Kidney glomerular epithelial cell (primary cell): Measurements from ENCODE around the gene DDA1.
"Not testable (repeated sequence)": the region's sequence is repeated elsewhere in the genome, so short reads cannot be mapped to it uniquely, and the experiment has no call there.

ENCODE experiments used
- DNase-seq: peaks from one replicate; lab custom pipeline; 2025; lab: John Stamatoyannopoulos, UW

Gene DDA1

DNA sequence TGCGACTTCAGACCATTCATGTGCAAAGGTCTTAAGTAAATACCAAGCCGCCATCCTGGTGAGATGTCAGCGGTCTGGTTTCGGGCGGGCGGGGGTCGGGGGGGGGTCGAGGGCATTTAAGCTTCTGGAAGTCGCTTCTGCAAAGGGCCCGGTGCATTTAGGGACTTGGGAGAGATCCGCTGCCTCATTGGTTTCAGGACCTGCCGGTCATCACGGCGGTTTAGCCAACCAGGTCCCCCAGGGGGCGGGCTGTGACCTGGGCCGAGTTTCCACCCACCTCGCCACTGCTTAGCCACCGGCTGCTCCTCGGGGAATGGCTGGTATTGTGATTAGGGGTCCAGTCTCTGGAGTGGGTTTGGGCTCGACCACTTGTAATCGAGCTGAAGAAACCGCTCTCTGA lies 19.9 kb upstream of the DDA1 start:
- peak; percentile 37 for DNase-seq

- peak; percentile 63 for DNase-seq
Observed at GRCh38 chr19:17292301-17293074, 16.9 kb upstream of the DDA1 start.

DNA sequence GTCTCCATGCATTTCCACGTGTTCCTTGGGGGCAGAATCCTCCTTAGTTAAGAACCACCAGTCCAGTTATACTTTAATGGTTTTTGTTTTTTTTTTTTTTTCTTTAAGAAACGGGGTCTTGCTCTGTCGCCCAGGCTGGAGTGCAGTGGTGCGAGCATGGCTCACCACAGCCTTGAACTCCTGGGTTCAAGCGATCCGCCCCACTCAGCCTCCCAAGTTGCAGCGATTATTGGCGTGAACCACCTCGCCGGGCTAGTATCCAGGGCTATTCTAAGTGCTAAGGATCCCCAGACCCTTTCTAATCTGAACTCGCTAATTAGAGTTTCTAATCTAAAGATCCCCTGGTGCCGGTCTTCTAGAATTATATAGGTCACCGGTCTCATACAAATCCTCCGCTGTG lies 15.8 kb upstream of the DDA1 start:
- no peak for DNase-seq

GRCh38 chr19:17294051-17294891 lies 15.1 kb upstream of the DDA1 start:
- no peak for DNase-seq

DNA sequence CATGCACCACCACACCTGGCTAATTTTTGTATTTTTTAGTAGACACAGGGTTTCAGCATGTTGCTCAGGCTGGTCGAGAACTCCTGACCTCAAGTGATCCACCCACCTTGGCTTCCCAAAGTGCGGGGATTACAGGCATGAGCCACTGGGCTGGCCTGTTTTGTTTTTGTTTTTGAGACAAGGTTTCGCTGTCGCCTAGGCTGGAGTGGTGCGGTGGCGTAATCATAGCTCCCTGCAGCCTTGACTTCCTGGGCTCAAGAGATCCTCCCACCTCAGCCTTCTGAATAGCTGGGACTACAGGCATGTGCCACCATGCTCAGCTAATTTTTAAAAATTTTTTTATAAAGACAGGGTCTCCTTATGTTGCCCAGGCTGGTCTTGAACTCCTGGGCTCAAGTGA lies 13.8 kb upstream of the DDA1 start:
- not testable (repeated sequence) for DNase-seq

DNA sequence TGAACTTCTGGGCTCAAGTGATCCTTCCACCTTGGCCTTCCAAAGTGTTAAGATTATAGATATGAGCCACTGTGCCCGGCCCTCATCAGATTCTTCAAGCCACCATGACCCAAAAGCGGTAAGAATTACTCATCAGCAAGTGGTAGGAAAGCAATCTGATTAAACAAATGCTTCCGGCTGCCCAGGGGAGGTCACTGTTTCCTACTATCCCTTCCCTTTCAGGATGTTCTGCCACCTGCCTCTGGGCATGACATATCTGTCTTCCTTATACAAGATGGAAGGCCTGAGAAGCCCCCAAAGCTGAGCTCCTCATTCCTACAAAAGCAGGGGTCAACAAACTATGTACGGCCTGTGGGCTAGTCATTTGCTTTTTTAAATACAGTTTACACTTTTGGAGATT lies 13.1 kb upstream of the DDA1 start:
- peak; percentile 59 for DNase-seq

GRCh38 chr19:17296976-17297375 lies 12.4 kb upstream of the DDA1 start:
- no peak for DNase-seq

DNA sequence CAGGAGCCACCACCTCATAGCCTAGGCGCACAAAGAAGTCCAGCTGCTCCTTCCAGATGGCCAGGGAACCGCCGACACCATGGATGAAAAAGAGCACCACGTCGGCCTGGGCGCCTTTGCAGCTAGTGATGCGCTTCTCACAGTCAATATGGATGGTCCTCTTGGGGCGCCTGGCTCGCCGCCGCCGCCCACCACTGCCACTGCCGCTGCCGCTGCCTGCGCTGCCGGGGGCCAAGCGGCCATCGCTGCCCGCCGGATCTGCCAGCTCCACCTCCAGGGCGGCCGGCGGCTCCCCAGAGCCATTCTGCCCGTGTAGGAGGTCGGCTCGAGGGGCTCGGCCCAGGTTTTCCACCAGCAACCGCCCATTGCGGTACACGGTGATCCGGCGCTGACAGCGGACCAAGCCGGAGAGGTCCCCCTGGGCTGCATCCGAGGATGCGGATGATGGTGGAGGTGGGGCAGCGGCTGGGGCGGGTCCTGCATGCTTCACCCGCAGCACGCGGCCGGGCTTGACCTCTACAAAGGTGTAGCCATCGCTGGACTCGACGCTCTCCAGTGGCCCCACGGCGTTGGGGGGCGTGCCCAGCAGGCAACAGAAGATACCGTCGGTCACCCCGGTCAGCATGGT lies 8.3 kb upstream of the DDA1 start:
- no peak for DNase-seq

DNA sequence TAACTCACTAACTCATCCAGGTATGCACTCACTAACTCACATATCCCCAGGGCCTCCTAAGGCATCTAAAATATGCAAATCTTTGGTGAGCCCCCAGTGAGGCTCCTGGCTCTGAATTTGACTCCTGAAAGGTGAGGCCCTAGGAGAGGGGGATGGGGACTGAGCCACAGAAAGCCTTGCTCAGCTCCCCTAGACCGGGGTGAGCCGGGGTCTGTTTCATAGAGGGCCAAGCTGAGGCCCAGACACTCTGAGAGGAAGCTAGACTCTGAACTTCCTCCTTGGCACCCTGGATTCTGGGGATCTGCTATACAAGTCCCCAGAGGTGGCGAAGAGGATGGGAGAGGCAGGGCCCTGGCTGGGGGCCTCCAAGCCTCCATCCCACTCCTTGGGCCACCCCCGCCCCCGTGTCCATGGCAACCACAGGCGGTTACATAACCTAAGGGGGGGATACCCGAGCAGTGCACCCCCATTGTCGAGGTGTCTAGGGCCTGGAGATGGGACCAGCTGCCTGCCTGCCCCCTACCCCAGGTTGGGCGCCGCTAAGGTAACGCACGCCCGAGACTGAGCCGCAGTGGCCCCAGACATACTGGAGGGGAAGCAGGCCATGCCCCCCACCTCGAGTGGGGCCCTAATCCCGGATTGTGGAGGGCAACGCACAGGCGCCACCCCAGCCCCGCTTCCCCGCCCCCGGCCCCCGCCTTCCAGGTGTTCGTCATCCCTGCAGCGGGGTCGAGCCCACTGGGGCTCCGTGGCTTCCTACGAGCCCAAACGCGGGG lies 6.8 kb upstream of the DDA1 start:
- no peak for DNase-seq

GRCh38 chr19:17303167-17303939 lies 6.0 kb upstream of the DDA1 start, which contains the start of gene ABHD8:
TSS of gene ABHD8 (minus strand) at chr19:17303425. CDS start at chr19:17301616, 1,809 bp downstream.
- peak; percentile 91 for DNase-seq

GRCh38 chr19:17303940-17304267 lies 5.5 kb upstream of the DDA1 start:
- DNase-seq = no peak

DNA sequence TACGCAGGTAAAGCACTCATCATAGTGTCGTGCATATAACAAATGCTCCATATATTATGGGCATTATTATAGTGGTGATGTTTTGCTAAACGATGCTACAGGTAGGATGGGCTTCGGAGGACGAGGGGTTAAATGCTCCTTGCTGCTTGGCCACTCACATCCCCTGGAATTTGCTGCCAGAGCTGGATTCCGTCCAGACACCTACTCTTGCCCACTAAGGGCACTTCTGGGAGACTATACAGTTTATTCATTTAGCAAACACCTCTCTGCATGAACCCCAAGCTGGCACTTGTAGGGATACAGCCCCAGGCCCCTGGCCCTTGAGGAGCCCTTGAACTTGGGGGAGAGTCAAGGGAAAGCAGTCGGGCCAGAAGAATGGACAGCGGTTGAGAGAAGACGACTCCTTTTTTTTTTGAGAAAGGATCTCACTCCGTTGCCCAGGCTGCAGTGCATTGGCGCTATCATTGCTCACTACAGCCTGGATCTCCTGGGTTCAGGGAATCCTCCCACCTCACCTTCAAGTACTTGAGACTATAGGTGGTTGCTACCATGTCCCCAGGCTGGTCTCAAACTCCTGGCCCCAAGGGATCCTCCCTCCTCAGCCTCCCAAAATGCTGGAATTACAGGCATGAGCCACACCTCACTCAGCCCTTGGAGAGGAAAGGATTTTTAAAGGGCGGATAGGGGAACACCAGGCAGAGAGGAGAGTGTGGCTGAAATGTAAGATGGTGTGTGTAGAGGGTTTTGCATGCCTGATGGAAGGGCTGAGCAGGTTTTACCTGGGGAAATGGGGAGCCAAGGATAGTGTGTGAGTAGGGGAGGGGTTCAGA lies 4.8 kb upstream of the DDA1 start:
- DNase-seq = no peak

GRCh38 chr19:17305216-17305516 lies 4.2 kb upstream of the DDA1 start:
- DNase-seq = no peak

GRCh38 chr19:17305517-17306284 lies 3.7 kb upstream of the DDA1 start, which contains the start of gene MRPL34:
TSS of gene MRPL34 (plus strand) at chr19:17305872. CDS start at chr19:17305893, 21 bp downstream.
- peak; percentile 100 for DNase-seq

DNA sequence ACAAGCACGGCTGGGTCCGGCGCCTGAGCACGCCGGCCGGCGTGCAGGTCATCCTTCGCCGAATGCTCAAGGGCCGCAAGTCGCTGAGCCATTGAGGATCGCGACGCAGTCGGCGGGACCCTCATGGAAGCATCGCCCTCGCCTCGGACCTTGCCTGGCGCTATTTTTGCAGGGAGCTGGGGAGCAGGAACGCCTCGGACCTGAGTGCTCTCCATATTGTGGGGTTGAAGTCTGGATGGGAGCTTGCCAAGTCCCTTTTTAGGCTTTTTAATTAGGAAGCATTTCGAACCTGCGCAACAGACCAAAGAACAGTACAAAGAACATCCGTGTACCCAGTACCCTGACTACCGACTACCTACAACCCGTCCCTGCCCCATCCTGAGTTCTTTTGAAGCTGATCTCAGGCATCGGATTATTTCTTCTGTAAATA lies 3.1 kb upstream of the DDA1 start:
- DNase-seq = no peak

- no peak for DNase-seq
Observed at GRCh38 chr19:17307876-17308377, 1.4 kb upstream of the DDA1 start.

DNA sequence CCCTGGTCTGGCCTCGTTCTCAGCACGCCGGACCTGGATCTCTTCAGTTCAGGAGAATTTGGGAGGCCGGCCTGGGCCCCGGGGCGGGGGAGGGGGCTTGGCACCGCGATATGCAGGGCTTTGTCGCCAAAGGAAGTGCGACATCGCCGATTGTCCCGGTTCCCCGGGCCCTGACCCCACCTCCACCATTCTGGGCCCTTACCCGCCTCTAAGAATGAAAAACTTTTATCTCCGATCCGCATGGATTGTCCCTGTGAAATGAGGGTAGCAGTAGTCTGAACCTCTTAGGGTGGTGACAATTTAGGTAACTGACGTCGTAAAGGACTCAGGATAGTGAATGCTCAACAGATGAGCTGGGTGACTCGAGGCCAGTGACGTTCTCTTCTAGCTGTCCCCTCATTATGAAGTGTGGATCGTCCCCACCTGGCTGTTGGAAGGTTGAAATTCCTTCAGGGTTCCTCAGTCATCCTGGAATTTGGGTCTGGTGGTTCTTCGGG lies 650 bp downstream of the DDA1 start:
- DNase-seq = no peak

DNA sequence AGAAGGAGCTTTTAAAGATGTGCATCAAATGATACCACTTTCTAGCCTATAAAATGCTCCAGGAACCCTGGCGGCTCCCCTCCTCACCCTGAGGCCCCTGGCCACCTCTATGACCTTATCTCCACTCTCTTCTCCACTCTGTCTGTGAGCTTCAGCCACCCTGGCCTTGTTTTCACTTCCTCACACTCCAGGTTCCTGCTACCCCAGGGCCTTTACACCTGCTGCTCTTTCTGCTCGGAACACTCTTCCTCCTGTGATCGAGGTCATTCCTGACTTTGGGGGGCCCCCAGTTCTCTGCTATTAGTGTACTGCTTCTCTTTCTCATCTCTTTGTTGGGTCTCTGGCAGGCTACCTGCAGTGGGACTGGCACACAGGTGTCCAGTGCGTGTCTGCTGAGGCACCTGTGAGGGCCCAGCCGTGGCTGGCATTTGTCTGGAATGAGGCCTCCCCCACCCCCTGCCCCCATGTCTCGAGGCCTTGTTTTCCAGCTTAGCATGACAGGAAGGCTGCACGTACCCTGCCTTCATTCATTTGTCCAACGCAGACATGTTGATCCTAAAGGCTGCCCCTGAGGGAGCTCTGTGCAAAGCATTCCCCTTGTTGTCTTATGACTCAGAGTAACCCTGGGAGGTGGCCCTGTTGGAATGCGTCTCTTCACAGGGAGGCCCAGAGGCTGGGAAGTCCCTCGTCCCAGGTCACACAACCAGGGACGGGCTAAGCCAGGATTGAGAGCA lies 2.3 kb downstream of the DDA1 start:
- peak; percentile 69 for DNase-seq
